ENCODE data around the gene WWOX.

DNA sequence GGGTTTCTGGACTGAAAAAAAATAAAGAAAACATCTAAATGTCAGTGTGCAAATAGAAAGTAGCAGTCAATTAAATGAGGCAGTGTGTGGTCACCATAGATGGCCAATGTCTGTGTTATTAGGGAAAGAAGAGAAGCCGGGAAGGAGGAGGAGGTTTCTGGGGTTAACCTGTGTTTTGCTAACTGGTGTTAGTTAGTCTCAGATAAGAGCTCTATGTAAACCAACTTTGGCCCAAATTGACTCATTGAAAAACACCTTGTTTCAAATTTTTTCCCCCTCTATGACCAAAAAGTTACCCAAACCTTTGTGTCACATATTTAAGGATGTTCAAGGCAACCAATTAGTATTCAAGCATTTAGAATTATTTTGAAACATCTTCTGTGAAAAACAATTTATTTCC, 970.2 kb downstream of the WWOX start:
- TF ChIP-seq CTCF (conservative IDR thresholded peaks at IDR 0.05; ENCODE audit: low read depth, low read length) (no peak), EZH2 (IDR thresholded peaks at IDR 0.05; ENCODE audit: borderline replicate concordance, low read depth, low read length, poor library complexity, severe bottlenecking) (no peak)

Measured in A673 (cell line).